Fibroblast of gingiva (primary cell): ENCODE data around the gene MTMR10.

Source experiments
- DNase-seq: peaks from one replicate; pipeline ENCODE4 v3.0.0-alpha.2; 2011; ENCODE audit warnings: low read depth

MTMR10 gene

GRCh38 chr15:30991255-30992235 is at the start of gene MTMR10:
MTMR10 (minus strand) TSS chr15:30991628; CDS start chr15:30991506, 122 bp downstream.
- peak; percentile 82 for DNase-seq

GRCh38 chr15:31040611-31041010 is 49.2 kb upstream of the MTMR10 start:
- no peak for DNase-seq

- DNase-seq: no peak
These were observed 48.5 kb upstream of the MTMR10 start for GRCh38 chr15:31039961-31040360.

GRCh38 chr15:31037731-31038477 is 46.5 kb upstream of the MTMR10 start:
- DNase-seq: no peak

- DNase-seq: no peak
These were observed 45.4 kb upstream of the MTMR10 start for GRCh38 chr15:31036783-31037182.

GRCh38 chr15:31035610-31036009 is 44.2 kb upstream of the MTMR10 start:
- DNase-seq: no peak

- peak; percentile 17 for DNase-seq
These were observed 42.7 kb upstream of the MTMR10 start for GRCh38 chr15:31034152-31034551.

GRCh38 chr15:31032961-31033371 is 41.5 kb upstream of the MTMR10 start:
- DNase-seq: peak; percentile 94

- DNase-seq: no peak
These were observed 40.1 kb upstream of the MTMR10 start for GRCh38 chr15:31031471-31032067.

- no peak for DNase-seq
These were observed 36.6 kb upstream of the MTMR10 start for GRCh38 chr15:31027910-31028578.

- no peak for DNase-seq
These were observed 34.6 kb upstream of the MTMR10 start for GRCh38 chr15:31025996-31026395.

- DNase-seq: no peak
These were observed 33.6 kb upstream of the MTMR10 start for GRCh38 chr15:31024979-31025378.

GRCh38 chr15:31024330-31024729 is 32.9 kb upstream of the MTMR10 start:
- DNase-seq: peak; percentile 85

- DNase-seq: no peak
These were observed 32.4 kb upstream of the MTMR10 start for GRCh38 chr15:31023841-31024240.

- DNase-seq: no peak
These were observed 29.7 kb upstream of the MTMR10 start for GRCh38 chr15:31021067-31021665.

GRCh38 chr15:31020542-31020941 is 29.1 kb upstream of the MTMR10 start:
- no peak for DNase-seq

- DNase-seq: no peak
These were observed 28.6 kb upstream of the MTMR10 start for GRCh38 chr15:31019986-31020385.

GRCh38 chr15:31017311-31017710 is 25.9 kb upstream of the MTMR10 start:
- DNase-seq: no peak

GRCh38 chr15:31016446-31016915 is 25.1 kb upstream of the MTMR10 start:
- DNase-seq: peak; percentile 68

GRCh38 chr15:31014608-31014925 is 23.1 kb upstream of the MTMR10 start:
- no peak for DNase-seq

GRCh38 chr15:31013863-31014607 is 22.6 kb upstream of the MTMR10 start:
- DNase-seq: no peak
